ENCODE results near the gene GNB3.

Gene GNB3

DNA sequence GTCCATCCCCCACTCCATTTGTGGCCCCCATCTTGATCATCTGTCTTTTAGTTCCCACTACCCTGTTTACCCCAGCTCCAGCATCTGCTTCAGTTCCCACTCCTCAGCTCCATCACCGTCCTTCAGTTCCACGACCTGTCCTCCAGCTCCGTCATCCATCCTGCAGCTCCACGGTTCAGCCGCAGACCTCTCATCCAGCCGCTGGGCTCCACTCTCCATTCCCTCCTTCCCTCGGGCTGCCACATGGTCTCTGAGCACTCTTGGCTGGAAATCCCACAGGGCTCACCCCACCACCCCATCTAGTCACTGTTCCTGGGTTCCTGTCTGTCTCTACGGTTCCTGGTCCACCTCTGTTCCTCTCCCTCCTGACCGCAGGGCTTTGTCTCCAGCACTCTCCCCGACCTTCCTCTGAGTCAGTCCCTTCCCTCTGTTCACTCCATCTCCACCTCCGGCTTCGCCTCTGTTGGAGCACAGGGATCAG lies 15.8 kb upstream of the GNB3 start:
- Histone ChIP-seq H3K9me3 (ENCODE audit: control insufficient read depth, low read depth, low read length) (no peaks in the 10 kb centered on the region), H3K4me1 (ENCODE audit: control insufficient read depth, low read depth, low read length) (peaks cover 20% of the 10 kb centered on the region), H3K4me3 (ENCODE audit: low read length) (peak overlapping the region; percentile 46), H3K27me3 (ENCODE audit: control insufficient read depth, insufficient read depth, low read length) (peaks cover 12% of the 10 kb centered on the region), H3K27ac (ENCODE audit: low read length) (no peak overlapping the region), H3K9ac (ENCODE audit: low read length) (no peak overlapping the region), H3K36me3 (ENCODE audit: control insufficient read depth, low read depth, low read length) (no peaks in the 10 kb centered on the region)

DNA sequence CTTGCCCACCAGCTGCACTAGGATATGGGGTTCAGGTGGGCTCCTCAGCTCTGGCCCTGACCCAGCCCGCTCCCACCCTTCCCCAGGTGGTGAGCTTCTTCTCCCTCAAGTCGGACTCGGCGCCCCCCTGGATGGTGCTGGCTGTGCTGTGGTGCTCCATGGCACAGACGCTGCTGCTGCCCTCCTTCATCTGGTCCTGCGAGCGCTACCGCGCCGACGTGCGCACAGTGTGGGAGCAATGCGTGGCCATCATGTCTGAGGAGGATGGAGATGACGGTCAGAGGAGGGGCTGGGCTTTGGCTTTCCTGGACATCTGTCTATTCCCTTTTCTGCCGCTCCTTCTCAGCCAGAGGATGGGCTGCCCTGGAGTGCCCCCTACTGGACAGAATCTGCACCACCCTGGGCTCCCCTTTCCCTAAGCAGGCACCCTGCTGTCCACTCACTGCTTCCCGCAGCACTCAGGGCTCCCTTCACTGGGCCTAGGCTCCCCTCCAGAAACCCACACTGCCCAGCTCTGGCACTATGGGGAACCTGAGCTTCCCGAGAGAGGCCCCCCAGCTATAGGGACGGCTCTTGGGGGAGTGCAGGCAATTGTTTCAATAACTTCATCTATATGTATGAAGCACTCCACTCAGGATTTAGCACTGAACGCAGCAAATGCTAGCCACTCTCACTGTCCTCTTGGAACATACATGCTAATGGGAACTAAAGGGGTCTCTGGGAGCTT lies 15.2 kb upstream of the GNB3 start:
- Histone ChIP-seq H3K36me3 (ENCODE audit: control insufficient read depth, low read depth, low read length) (peaks cover 2% of the 10 kb centered on the region), H3K9me3 (ENCODE audit: control insufficient read depth, low read depth, low read length) (no peaks in the 10 kb centered on the region), H3K27me3 (ENCODE audit: control insufficient read depth, insufficient read depth, low read length) (peaks cover 12% of the 10 kb centered on the region), H3K4me1 (ENCODE audit: control insufficient read depth, low read depth, low read length) (peaks cover 16% of the 10 kb centered on the region), H3K9ac (ENCODE audit: low read length) (no peak overlapping the region), H3K4me3 (ENCODE audit: low read length) (peak overlapping the region; percentile 46), H3K27ac (ENCODE audit: low read length) (no peak overlapping the region)

DNA sequence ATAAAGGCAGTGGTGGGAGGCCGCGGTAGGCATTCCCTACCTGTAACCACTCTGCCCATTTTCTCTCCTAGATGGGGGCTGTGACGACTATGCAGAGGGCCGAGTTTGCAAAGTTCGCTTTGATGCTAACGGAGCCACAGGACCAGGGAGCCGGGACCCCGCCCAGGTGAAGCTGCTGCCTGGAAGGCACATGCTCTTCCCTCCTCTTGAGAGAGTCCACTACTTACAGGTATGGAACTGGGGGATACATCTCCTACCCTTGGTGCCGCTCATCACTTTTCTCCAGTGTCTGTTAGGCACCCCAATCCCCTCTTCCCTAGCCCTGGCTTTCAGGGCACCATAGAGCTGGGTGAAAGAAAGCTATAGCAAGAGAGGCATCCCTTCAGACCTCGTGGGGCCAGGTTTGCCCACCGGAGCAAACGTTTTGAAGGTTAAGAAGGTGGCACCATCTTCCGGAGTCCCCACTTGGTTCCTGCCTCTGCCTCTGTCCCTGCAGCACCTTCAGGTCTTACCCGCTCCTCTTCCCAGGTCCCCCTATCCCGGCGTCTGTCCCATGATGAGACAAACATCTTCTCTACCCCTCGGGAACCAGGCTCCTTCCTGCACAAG lies 14.5 kb upstream of the GNB3 start:
- H3K4me1 ChIP-seq (ENCODE audit: control insufficient read depth, low read depth, low read length) = peaks cover 10% of the 10 kb centered on the region
- H3K9me3 ChIP-seq (ENCODE audit: control insufficient read depth, low read depth, low read length) = no peaks in the 10 kb centered on the region
- no peak overlapping the region for H3K9ac ChIP-seq (ENCODE audit: low read length)
- H3K4me3 ChIP-seq (ENCODE audit: low read length) = no peak overlapping the region
- H3K27me3 ChIP-seq (ENCODE audit: control insufficient read depth, insufficient read depth, low read length) = peaks cover 12% of the 10 kb centered on the region
- no peak overlapping the region for H3K27ac ChIP-seq (ENCODE audit: low read length)
- H3K36me3 ChIP-seq (ENCODE audit: control insufficient read depth, low read depth, low read length) = peaks cover 8% of the 10 kb centered on the region

DNA sequence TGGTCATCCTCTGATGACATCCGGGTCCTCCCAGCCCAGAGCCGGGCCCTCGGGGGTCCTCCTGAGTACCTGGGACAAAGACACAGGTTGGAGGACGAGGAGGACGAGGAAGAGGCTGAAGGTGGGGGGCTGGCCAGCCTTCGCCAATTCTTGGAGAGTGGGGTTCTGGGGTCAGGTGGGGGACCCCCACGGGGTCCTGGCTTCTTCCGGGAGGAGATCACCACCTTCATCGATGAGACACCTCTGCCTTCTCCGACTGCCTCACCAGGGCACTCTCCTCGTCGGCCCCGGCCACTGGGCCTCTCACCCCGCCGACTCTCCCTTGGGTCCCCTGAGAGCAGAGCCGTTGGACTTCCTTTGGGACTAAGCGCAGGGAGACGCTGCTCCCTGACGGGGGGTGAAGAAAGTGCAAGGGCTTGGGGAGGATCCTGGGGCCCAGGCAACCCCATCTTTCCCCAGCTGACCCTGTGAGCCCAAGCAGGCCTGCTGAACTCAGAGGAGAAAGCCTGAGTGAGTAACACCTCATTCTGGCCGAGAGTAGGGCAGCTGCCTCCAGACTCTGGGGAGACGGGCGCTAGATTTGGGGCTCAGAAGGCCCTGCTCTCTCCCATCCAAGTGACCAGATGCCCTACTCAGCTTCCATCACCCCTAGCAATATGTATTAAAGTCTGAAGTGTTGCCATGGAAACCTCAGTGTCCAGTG lies 13.8 kb upstream of the GNB3 start:
- Histone ChIP-seq H3K27ac (ENCODE audit: low read length) (no peak overlapping the region), H3K9me3 (ENCODE audit: control insufficient read depth, low read depth, low read length) (no peaks in the 10 kb centered on the region), H3K4me1 (ENCODE audit: control insufficient read depth, low read depth, low read length) (peaks cover 10% of the 10 kb centered on the region), H3K27me3 (ENCODE audit: control insufficient read depth, insufficient read depth, low read length) (peaks cover 12% of the 10 kb centered on the region), H3K36me3 (ENCODE audit: control insufficient read depth, low read depth, low read length) (peaks cover 15% of the 10 kb centered on the region), H3K4me3 (ENCODE audit: low read length) (no peak overlapping the region), H3K9ac (ENCODE audit: low read length) (no peak overlapping the region)

DNA sequence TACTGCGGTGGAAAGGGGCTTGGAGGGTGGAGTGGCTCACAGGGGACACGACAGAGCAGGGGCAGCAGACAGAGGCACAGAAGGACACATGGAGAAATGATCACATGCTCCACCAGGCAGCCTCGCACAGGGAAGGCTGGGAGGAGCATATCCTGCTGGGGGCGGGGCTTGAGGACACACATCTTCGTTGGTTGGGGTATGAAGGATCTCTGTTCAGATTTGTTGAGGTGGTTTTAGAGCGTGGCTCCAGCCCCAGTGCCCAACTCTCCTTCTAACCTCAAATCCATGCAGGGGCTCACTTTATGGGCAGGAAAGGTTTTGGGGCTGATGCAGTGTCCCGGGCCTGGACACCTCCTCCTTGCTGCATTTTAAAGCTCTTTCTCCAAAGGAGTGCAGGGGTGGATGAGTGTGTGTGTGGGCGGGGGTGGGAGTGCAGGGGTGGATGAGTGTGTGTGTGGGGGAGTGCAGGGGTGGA lies 13.3 kb upstream of the GNB3 start:
- no peak overlapping the region for H3K9ac ChIP-seq (ENCODE audit: low read length)
- no peaks in the 10 kb centered on the region for H3K9me3 ChIP-seq (ENCODE audit: control insufficient read depth, low read depth, low read length)
- H3K27me3 ChIP-seq (ENCODE audit: control insufficient read depth, insufficient read depth, low read length) = peaks cover 12% of the 10 kb centered on the region
- no peak overlapping the region for H3K4me3 ChIP-seq (ENCODE audit: low read length)
- H3K36me3 ChIP-seq (ENCODE audit: control insufficient read depth, low read depth, low read length) = peaks cover 19% of the 10 kb centered on the region
- H3K4me1 ChIP-seq (ENCODE audit: control insufficient read depth, low read depth, low read length) = peaks cover 5% of the 10 kb centered on the region
- no peak overlapping the region for H3K27ac ChIP-seq (ENCODE audit: low read length)

DNA sequence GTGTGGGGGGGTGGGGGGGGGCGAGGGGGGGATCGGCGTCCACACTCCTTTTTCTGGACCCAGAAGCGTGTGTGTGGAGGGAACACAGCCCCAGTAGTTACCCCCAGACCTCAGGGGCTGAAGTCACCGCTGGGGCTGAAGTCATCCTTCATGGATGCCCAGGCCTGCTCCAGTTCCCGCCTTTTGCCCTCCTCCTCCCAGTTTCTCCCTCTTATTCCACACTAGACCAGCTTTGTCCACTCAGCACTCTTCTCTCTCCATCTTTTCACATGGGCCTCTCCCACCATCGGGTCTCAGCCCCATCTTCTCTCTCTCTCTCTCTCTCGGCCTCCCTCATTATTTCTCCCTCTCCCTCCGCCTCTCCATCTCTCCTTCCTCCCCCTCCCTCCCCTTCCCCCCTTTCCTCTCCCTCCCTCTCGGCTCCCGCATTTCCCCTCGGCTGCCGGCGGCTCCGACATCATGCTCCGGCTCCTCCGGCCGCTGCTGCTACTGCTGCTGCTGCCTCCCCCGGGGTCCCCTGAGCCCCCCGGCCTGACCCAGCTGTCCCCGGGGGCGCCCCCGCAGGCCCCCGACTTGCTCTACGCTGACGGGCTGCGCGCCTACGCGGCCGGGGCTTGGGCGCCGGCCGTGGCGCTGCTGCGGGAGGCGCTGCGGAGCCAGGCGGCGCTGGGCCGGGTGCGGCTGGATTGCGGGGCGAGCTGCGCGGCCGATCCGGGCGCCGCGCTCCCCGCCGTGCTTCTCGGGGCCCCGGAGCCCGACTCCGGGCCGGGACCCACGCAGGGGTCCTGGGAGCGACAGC lies 12.5 kb upstream of the GNB3 start, which contains the start of gene P3H3:
Gene P3H3 (plus strand): TSS at position 426 of the 799 bp plus-strand sequence. CDS start 34 bp downstream, at position 460.
- H3K27ac ChIP-seq (ENCODE audit: low read length) = no peak within 1 kb of the TSS

GRCh38 chr12:6828781-6829535 lies 11.8 kb upstream of the GNB3 start:
- peaks cover 12% of the 10 kb centered on the region for H3K27me3 ChIP-seq (ENCODE audit: control insufficient read depth, insufficient read depth, low read length)
- peak overlapping the region; percentile 84 for H3K4me3 ChIP-seq (ENCODE audit: low read length)
- no peaks in the 10 kb centered on the region for H3K9me3 ChIP-seq (ENCODE audit: control insufficient read depth, low read depth, low read length)
- peaks cover 29% of the 10 kb centered on the region for H3K36me3 ChIP-seq (ENCODE audit: control insufficient read depth, low read depth, low read length)
- H3K27ac ChIP-seq (ENCODE audit: low read length) = no peak overlapping the region
- peaks cover 5% of the 10 kb centered on the region for H3K4me1 ChIP-seq (ENCODE audit: control insufficient read depth, low read depth, low read length)
- peak overlapping the region; percentile 61 for H3K9ac ChIP-seq (ENCODE audit: low read length)

More for the DNA sequence above, 12.5 kb upstream of the GNB3 start, which contains the start of gene P3H3:
- Histone ChIP-seq H3K9me3 (ENCODE audit: control insufficient read depth, low read depth, low read length) (no peaks in the 10 kb centered on the region), H3K36me3 (ENCODE audit: control insufficient read depth, low read depth, low read length) (peaks cover 21% of the 10 kb centered on the region), H3K4me1 (ENCODE audit: control insufficient read depth, low read depth, low read length) (peaks cover 5% of the 10 kb centered on the region), H3K27me3 (ENCODE audit: control insufficient read depth, insufficient read depth, low read length) (peaks cover 12% of the 10 kb centered on the region), H3K9ac (ENCODE audit: low read length) (peak within 1 kb of the TSS; percentile 61), H3K4me3 (ENCODE audit: low read length) (peak within 1 kb of the TSS; percentile 84)

GRCh38 chr12:6829536-6830220 lies 11.0 kb upstream of the GNB3 start:
- Histone ChIP-seq H3K27ac (ENCODE audit: low read length) (no peak overlapping the region), H3K9ac (ENCODE audit: low read length) (peak overlapping the region; percentile 61), H3K9me3 (ENCODE audit: control insufficient read depth, low read depth, low read length) (no peaks in the 10 kb centered on the region), H3K4me3 (ENCODE audit: low read length) (peak overlapping the region; percentile 84), H3K27me3 (ENCODE audit: control insufficient read depth, insufficient read depth, low read length) (peaks cover 8% of the 10 kb centered on the region), H3K36me3 (ENCODE audit: control insufficient read depth, low read depth, low read length) (peaks cover 34% of the 10 kb centered on the region), H3K4me1 (ENCODE audit: control insufficient read depth, low read depth, low read length) (peaks cover 5% of the 10 kb centered on the region)

GRCh38 chr12:6830286-6830890 lies 10.3 kb upstream of the GNB3 start:
- Histone ChIP-seq H3K27ac (ENCODE audit: low read length) (no peak overlapping the region), H3K36me3 (ENCODE audit: control insufficient read depth, low read depth, low read length) (peaks cover 34% of the 10 kb centered on the region), H3K4me1 (ENCODE audit: control insufficient read depth, low read depth, low read length) (peaks cover 5% of the 10 kb centered on the region), H3K9me3 (ENCODE audit: control insufficient read depth, low read depth, low read length) (no peaks in the 10 kb centered on the region), H3K9ac (ENCODE audit: low read length) (no peak overlapping the region), H3K4me3 (ENCODE audit: low read length) (no peak overlapping the region), H3K27me3 (ENCODE audit: control insufficient read depth, insufficient read depth, low read length) (peaks cover 1% of the 10 kb centered on the region)

- H3K27ac ChIP-seq (ENCODE audit: low read length) = no peak overlapping the region
- no peak overlapping the region for H3K9ac ChIP-seq (ENCODE audit: low read length)
- H3K36me3 ChIP-seq (ENCODE audit: control insufficient read depth, low read depth, low read length) = peaks cover 34% of the 10 kb centered on the region
Measured at GRCh38 chr12:6830999-6831398, 9.7 kb upstream of the GNB3 start.

More at GRCh38 chr12:6830999-6831398, 9.7 kb upstream of the GNB3 start:
- Histone ChIP-seq H3K27me3 (ENCODE audit: control insufficient read depth, insufficient read depth, low read length) (no peaks in the 10 kb centered on the region), H3K9me3 (ENCODE audit: control insufficient read depth, low read depth, low read length) (no peaks in the 10 kb centered on the region), H3K4me1 (ENCODE audit: control insufficient read depth, low read depth, low read length) (peaks cover 5% of the 10 kb centered on the region), H3K4me3 (ENCODE audit: low read length) (no peak overlapping the region)

Data from iPS-18a (cell line).